K562 (cell line): ENCODE data around the gene CCDC85B. TPM values are rescaled to one million over a fixed set of nuclear protein-coding genes. Genes with fewer than 3 reads are reported as not detected.

ENCODE experiments used
- CC2D1A ChIP-seq: fragments of 450-650 bp; IDR thresholded peaks from 2 replicates; pipeline ENCODE4 v1.6.1; 2017; ENCODE audit warnings: mild to moderate bottlenecking
- CHD1 ChIP-seq: fragments of 200-600 bp; sonication (generic); IDR thresholded peaks from one replicate; pipeline ENCODE4 v1.6.1; 2012; ENCODE audit warnings: mild to moderate bottlenecking, moderate library complexity, low read length, inconsistent platforms
- DACH1 ChIP-seq: fragments of 450-650 bp; IDR thresholded peaks from 2 replicates; pipeline ENCODE4 v1.6.1; 2018; ENCODE audit not compliant: partially characterized antibody
- E4F1 ChIP-seq: fragments of 250-450 bp; sonication (Bioruptor Pico); IDR thresholded peaks from 2 replicates; pipeline ENCODE4 v1.5.0; 2021; ENCODE audit warnings: mild to moderate bottlenecking, borderline replicate concordance
- FOXJ2 ChIP-seq: fragments of 200-800 bp; sonication (Bioruptor generic); IDR thresholded peaks from 2 replicates; pipeline ENCODE4 v1.6.1; 2016; ENCODE audit warnings: missing genetic modification characterization, missing compliant biosample characterization
- HDAC1 ChIP-seq, 2 experiments: fragments of 450-650 bp; IDR thresholded peaks; 2 replicates each; pipeline ENCODE4 v1.6.1; 2016 to 2017; ENCODE audit warnings: inconsistent platforms in 1 of 2, mild to moderate bottlenecking in 1 of 2, moderate library complexity in 1 of 2
- HIVEP1 ChIP-seq: fragments of 250-450 bp; sonication (Bioruptor Pico); IDR thresholded peaks from 2 replicates; pipeline ENCODE4 v1.4.0; 2020; ENCODE audit warnings: mild to moderate bottlenecking
- ID3 ChIP-seq, 2 experiments: fragments of 250-450 bp in 1 of 2; fragments of 450-650 bp in 1 of 2; sonication (Bioruptor Pico) in 1 of 2; IDR thresholded peaks; 2 replicates each; pipeline versions ENCODE4 v1.6.1 to v1.8.0; 2016 to 2021; ENCODE audit warnings: mild to moderate bottlenecking in 2 of 2, moderate library complexity in 2 of 2, missing compliant biosample characterization in 1 of 2, missing genetic modification characterization in 1 of 2
- JUN ChIP-seq, 2 experiments: sonication (generic) in 1 of 2; formaldehyde crosslinking in 1 of 2; IDR thresholded peaks; 2 replicates each; pipeline versions ENCODE4 v1.6.1 to v1.8.0; 2012 to 2022; ENCODE audit warnings: borderline replicate concordance in 2 of 2, mild to moderate bottlenecking in 2 of 2, improper control_type of control experiment in 1 of 2, low read depth in 1 of 2, low read length in 1 of 2, missing genetic modification reagents in 1 of 2
- JUND ChIP-seq, 2 experiments: IDR thresholded peaks; 2 replicates in 1 of 2; 3 replicates in 1 of 2; pipeline ENCODE4 v1.6.1; 2011; ENCODE audit warnings: borderline replicate concordance in 2 of 2, low read depth in 2 of 2, low read length in 2 of 2, improper control_type of control experiment in 1 of 2, missing biosample characterization in 1 of 2, missing genetic modification characterization in 1 of 2, missing genetic modification reagents in 1 of 2
- KAT2B ChIP-seq: IDR thresholded peaks from one replicate; pipeline ENCODE4 v1.6.1; 2012; ENCODE audit warnings: low read depth, mild to moderate bottlenecking, control low read depth, inconsistent platforms, low read length, moderate library complexity
- KDM4B ChIP-seq, 2 experiments: fragments of 450-650 bp in 1 of 2; sonication (generic) in 1 of 2; IDR thresholded peaks; 2 replicates each; pipeline ENCODE4 v1.6.1; 2016 to 2017; ENCODE audit warnings: borderline replicate concordance in 2 of 2, antibody characterized with exemption in 1 of 2, low read depth in 1 of 2, mild to moderate bottlenecking in 1 of 2
- MCM2 ChIP-seq: fragments of 450-650 bp; IDR thresholded peaks from 2 replicates; pipeline ENCODE4 v1.6.1; 2017; ENCODE audit warnings: low read depth, mild to moderate bottlenecking
- NBN ChIP-seq: fragments of 450-650 bp; IDR thresholded peaks from 2 replicates; pipeline ENCODE4 v1.6.1; 2016; ENCODE audit warnings: low read depth, mild to moderate bottlenecking
- NCOA2 ChIP-seq, 2 experiments: fragments of 450-650 bp; IDR thresholded peaks; 2 replicates each; pipeline ENCODE4 v1.6.1; 2018; ENCODE audit warnings: mild to moderate bottlenecking in 2 of 2, moderate library complexity in 1 of 2; ENCODE audit not compliant: partially characterized antibody in 2 of 2
- NELFE ChIP-seq: IDR thresholded peaks from 2 replicates; pipeline ENCODE4 v1.6.1; 2011; ENCODE audit warnings: mild to moderate bottlenecking; ENCODE audit not compliant: insufficient read depth, insufficient read length
- RBM25 ChIP-seq: fragments of 200-400 bp; formaldehyde crosslinking; IDR thresholded peaks from 2 replicates; pipeline ENCODE4 v1.6.1; 2018; ENCODE audit warnings: low read length, low read depth, moderate library complexity; ENCODE audit not compliant: severe bottlenecking
- SMARCA4 ChIP-seq: fragments of 450-650 bp; IDR thresholded peaks from 2 replicates; pipeline ENCODE4 v1.6.1; 2016
- TCF15 ChIP-seq: fragments of 250-450 bp; sonication (Bioruptor Pico); IDR thresholded peaks from 2 replicates; pipeline ENCODE4 v1.8.0; 2022; ENCODE audit warnings: moderate library complexity, mild to moderate bottlenecking, inconsistent platforms
- ZC3H4 ChIP-seq: sonication (generic); formaldehyde crosslinking; IDR thresholded peaks from 2 replicates; pipeline ENCODE4 v1.9.0; 2021; ENCODE audit warnings: missing genetic modification reagents, borderline replicate concordance
- ZKSCAN1 ChIP-seq: fragments of 150-350 bp; IDR thresholded peaks from 2 replicates; pipeline ENCODE4 v1.6.1; 2016; ENCODE audit warnings: low read depth, low read length
- ZNF512 ChIP-seq: IDR thresholded peaks from 2 replicates; pipeline ENCODE4 v1.6.1; 2016; ENCODE audit warnings: missing genetic modification characterization, missing compliant biosample characterization
- polyA plus RNA-seq, 8 experiments: library from polyadenylated mRNA; depleted of rRNA in 4 of 8; stranded (reverse) in 5 of 8; unstranded in 3 of 8; fragments of >200 nt; fragmentation: Nextera tagmentation in 2 of 8; fragmentation: Illumina TruSeq in 1 of 8; extraction: Ambion mirVana in 2 of 8; extraction: Trizol in 1 of 8; gene quantifications; 2 replicates each; pipeline versions ENCODE4 v1.2.1 to v1.2.3, GENCODE V29; 2011 to 2014; ENCODE audit warnings: inconsistent platforms in 1 of 8, missing spikeins in 1 of 8
- total RNA-seq, 7 experiments: library from RNA; depleted of rRNA in 6 of 7; stranded (reverse); fragments of >200 nt in 6 of 7; fragmentation: Illumina TruSeq in 2 of 7; extraction: Trizol in 2 of 7; gene quantifications; 2 replicates each; pipeline versions ENCODE4 v1.2.1 to v1.2.3, GENCODE V29; 2011 to 2021; ENCODE audit warnings: low replicate concordance in 1 of 7

Gene CCDC85B
- total and polyA plus RNA-seq, 9 of the 15 experiments (the other 6 are each of a cell fraction or from before 2014, with no cell fraction given), result 0.14 to 138 (median 6.2) TPM

GRCh38 chr11:65900125-65900898, 9.8 kb downstream of the CCDC85B start, which contains the start of gene FOSL1 (continued):
- TF ChIP-seq DACH1 (peak; percentile 39), SMARCA4 (no peak), E4F1 (CRISPR knock-in tag) (no peak), KAT2B (no peak), FOXJ2 (tag) (no peak), JUN (IDR thresholded peaks at IDR 0.05; ENCODE audit: borderline replicate concordance, low read depth, low read length) (peak; percentile 78), JUN (CRISPR knock-in tag; IDR thresholded peaks at IDR 0.05; ENCODE audit: borderline replicate concordance) (peak; percentile 94; the same call in 1 of the 2 replicates), RBM25 (peak; percentile 44), JUND (IDR thresholded peaks at IDR 0.05; ENCODE audit: borderline replicate concordance, low read depth, low read length) (peak; percentile 94), JUND (tag; IDR thresholded peaks at IDR 0.05; ENCODE audit: borderline replicate concordance, low read depth, low read length) (peak; percentile 59; the same call in 1 of the 3 replicates), ZNF512 (tag) (no peak), HIVEP1 (CRISPR knock-in tag) (peak; percentile 99), NELFE (peak; percentile 41), ZC3H4 (CRISPR knock-in tag) (no peak), TCF15 (CRISPR knock-in tag) (no peak), KDM4B (IDR thresholded peaks at IDR 0.05; ENCODE audit: borderline replicate concordance in 2 of 2, low read depth in 1 of 2) (no peak), CC2D1A (no peak), NBN (no peak), ZKSCAN1 (no peak; the same call in 1 of the 2 replicates), NCOA2 (IDR thresholded peaks at IDR 0.05; ENCODE audit: partially characterized antibody in 2 of 2) (no peak), CHD1 (peak; percentile 74), ID3 (CRISPR knock-in tag; IDR thresholded peaks at IDR 0.05) (no peak), ID3 (tag; IDR thresholded peaks at IDR 0.05) (peak; percentile 44; the same call in 1 of the 2 replicates), HDAC1 (IDR thresholded peaks at IDR 0.05) (peak in 1 of 2 experiments; percentile 63; a peak in 1 of 4 replicates), MCM2 (no peak)
